ENCODE results near the gene ABCA4.

ABCA4 gene

GRCh38 chr1:94124538-94124937, 3.6 kb upstream of the ABCA4 start:
- no peak overlapping the region for H3K27ac ChIP-seq
- CTCF ChIA-PET: no interaction called here
- TF ChIP-seq CTCF (conservative IDR thresholded peaks at IDR 0.05; ENCODE audit: low read depth): no peak

GRCh38 chr1:94122201-94122970, 1.4 kb upstream of the ABCA4 start:
- TF ChIP-seq CTCF (conservative IDR thresholded peaks at IDR 0.05; ENCODE audit: low read depth): no peak
- CTCF ChIA-PET: no interaction called here
- H3K27ac ChIP-seq: no peak overlapping the region
- POLR2A ChIA-PET (ENCODE audit: low non-redundant PET): no interaction called here
- no peak for DNase-seq (ENCODE audit: low spot score)

More at GRCh38 chr1:94124538-94124937, 3.6 kb upstream of the ABCA4 start:
- DNase-seq (ENCODE audit: low spot score): no peak
- POLR2A ChIA-PET (ENCODE audit: low non-redundant PET): no interaction called here

GRCh38 chr1:94121411-94121821, 468 bp upstream of the ABCA4 start:
- H3K27ac ChIP-seq: no peak overlapping the region
- no peak for TF ChIP-seq CTCF (conservative IDR thresholded peaks at IDR 0.05; ENCODE audit: low read depth)
- CTCF ChIA-PET: no interaction called here
- POLR2A ChIA-PET (ENCODE audit: low non-redundant PET): no interaction called here
- DNase-seq (ENCODE audit: low spot score): no peak

- ChIA-PET POLR2A (ENCODE audit: low non-redundant PET) (no interaction called here), CTCF (no interaction called here)
- no peak overlapping the region for H3K27ac ChIP-seq
- no peak for TF ChIP-seq CTCF (conservative IDR thresholded peaks at IDR 0.05; ENCODE audit: low read depth)
- no peak for DNase-seq (ENCODE audit: low spot score)
Measured at GRCh38 chr1:94120570-94120901, 412 bp downstream of the ABCA4 start.

GRCh38 chr1:94119796-94120569, 965 bp downstream of the ABCA4 start:
- POLR2A ChIA-PET (ENCODE audit: low non-redundant PET): no interaction called here
- H3K27ac ChIP-seq: no peak overlapping the region
- no peak for DNase-seq (ENCODE audit: low spot score)
- CTCF ChIA-PET: interaction anchor here (0.9 kb wide), 1 partner anchor 74 kb away, joined by 4 read pairs; no protein-coding TSS in a partner anchor
- TF ChIP-seq CTCF (conservative IDR thresholded peaks at IDR 0.05; ENCODE audit: low read depth): no peak

- POLR2A ChIA-PET (ENCODE audit: low non-redundant PET): no interaction called here
- no peak overlapping the region for H3K27ac ChIP-seq
- CTCF ChIA-PET: interaction anchor here (0.9 kb wide), 1 partner anchor 73 kb away, joined by 4 read pairs; no protein-coding TSS in a partner anchor
- no peak for DNase-seq (ENCODE audit: low spot score)
- TF ChIP-seq CTCF (conservative IDR thresholded peaks at IDR 0.05; ENCODE audit: low read depth): no peak
Measured at GRCh38 chr1:94119306-94119705, 1.6 kb downstream of the ABCA4 start.

Measured in RWPE1 (cell line).